AG04449 (cell line): ENCODE measurements around the gene BMP5.

Experiments used
- CTCF ChIA-PET: fragments of 350-600 bp; formaldehyde crosslinking; extraction: SDS; loops from one replicate; lab custom pipeline; 2021; ENCODE audit warnings: antibody characterized with exemption; lab: Yijun Ruan, JAX
- POLR2A ChIA-PET: fragments of 400-600, 350-600 bp; formaldehyde crosslinking; extraction: SDS; loops from one replicate; lab custom pipeline; 2020; ENCODE audit warnings: antibody characterized with exemption, inconsistent platforms; lab: Yijun Ruan, JAX
- DNase-seq: peaks from one replicate; pipeline ENCODE4 v3.0.0-alpha.2; 2010; ENCODE audit warnings: low read depth, low spot score
- H3K4me3 ChIP-seq: 2 replicates; pipeline ENCODE4 v1.5.1; 2011; ENCODE audit warnings: low read depth, mild to moderate bottlenecking, control low read depth, low read length
- CTCF ChIP-seq: IDR thresholded peaks from one replicate; pipeline ENCODE4 v1.5.1; 2011; ENCODE audit warnings: mild to moderate bottlenecking, moderate library complexity, low read length, control low read depth, inconsistent platforms; ENCODE audit not compliant: insufficient read depth; ENCODE audit errors: missing control alignments

The BMP5 gene

GRCh38 chr6:55772730-55773129 is 102.7 kb downstream of the BMP5 start:
- no peak overlapping the region for H3K4me3 ChIP-seq
- CTCF ChIA-PET = no interaction called here
- no peak for DNase-seq
- POLR2A ChIA-PET = no interaction called here
- TF ChIP-seq CTCF = no peak

- no peak overlapping the region for H3K4me3 ChIP-seq
- DNase-seq = no peak
- POLR2A ChIA-PET = no interaction called here
- CTCF ChIA-PET = no interaction called here
- TF ChIP-seq CTCF = no peak
These were observed 115.9 kb downstream of the BMP5 start for GRCh38 chr6:55759536-55759935.

- DNase-seq = peak; percentile 50
- no peak overlapping the region for H3K4me3 ChIP-seq
- POLR2A ChIA-PET = no interaction called here
- CTCF ChIA-PET = no interaction called here
- TF ChIP-seq CTCF = no peak
These were observed 117.0 kb downstream of the BMP5 start for GRCh38 chr6:55758156-55758937.

GRCh38 chr6:55756531-55757031 is 118.8 kb downstream of the BMP5 start:
- no peak for DNase-seq
- CTCF ChIA-PET = no interaction called here
- POLR2A ChIA-PET = no interaction called here
- no peak overlapping the region for H3K4me3 ChIP-seq
- no peak for TF ChIP-seq CTCF

- CTCF ChIA-PET = no interaction called here
- POLR2A ChIA-PET = no interaction called here
- TF ChIP-seq CTCF = no peak
These were observed 126.5 kb downstream of the BMP5 start for GRCh38 chr6:55748880-55749279.

GRCh38 chr6:55746473-55746872 is 128.9 kb downstream of the BMP5 start:
- POLR2A ChIA-PET = no interaction called here
- DNase-seq = no peak
- TF ChIP-seq CTCF = no peak
- CTCF ChIA-PET = no interaction called here
- H3K4me3 ChIP-seq = no peak overlapping the region

More at GRCh38 chr6:55748880-55749279, 126.5 kb downstream of the BMP5 start:
- no peak for DNase-seq
- no peak overlapping the region for H3K4me3 ChIP-seq
